NAMALWA (cell line): ENCODE data around the gene ABTB2.

Experiments
- DNase-seq: peaks from one replicate; pipeline ENCODE4 v3.0.0-alpha.2; 2015; ENCODE audit warnings: low spot score

The ABTB2 gene

DNA sequence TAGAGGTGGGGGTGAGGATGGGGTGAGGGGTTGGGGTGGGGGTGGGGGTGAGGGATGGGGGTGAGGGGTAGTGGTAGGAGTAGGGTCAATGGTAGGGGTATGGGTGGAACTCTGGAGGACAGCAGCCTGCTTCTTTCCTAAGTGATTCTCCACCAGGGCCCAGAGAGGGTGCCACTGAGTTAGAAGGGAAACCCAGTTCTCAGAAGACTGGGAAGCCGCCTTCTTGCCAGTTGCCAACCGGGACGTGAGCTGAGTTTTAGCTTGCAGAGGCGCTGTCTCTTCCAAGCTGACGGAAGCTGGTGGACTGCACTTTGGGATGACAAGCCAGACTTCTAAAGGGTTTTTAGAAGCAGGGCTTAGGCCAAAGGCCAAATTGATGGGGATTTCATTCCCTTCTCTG is 148.0 kb downstream of the ABTB2 start:
- no peak for DNase-seq

DNA sequence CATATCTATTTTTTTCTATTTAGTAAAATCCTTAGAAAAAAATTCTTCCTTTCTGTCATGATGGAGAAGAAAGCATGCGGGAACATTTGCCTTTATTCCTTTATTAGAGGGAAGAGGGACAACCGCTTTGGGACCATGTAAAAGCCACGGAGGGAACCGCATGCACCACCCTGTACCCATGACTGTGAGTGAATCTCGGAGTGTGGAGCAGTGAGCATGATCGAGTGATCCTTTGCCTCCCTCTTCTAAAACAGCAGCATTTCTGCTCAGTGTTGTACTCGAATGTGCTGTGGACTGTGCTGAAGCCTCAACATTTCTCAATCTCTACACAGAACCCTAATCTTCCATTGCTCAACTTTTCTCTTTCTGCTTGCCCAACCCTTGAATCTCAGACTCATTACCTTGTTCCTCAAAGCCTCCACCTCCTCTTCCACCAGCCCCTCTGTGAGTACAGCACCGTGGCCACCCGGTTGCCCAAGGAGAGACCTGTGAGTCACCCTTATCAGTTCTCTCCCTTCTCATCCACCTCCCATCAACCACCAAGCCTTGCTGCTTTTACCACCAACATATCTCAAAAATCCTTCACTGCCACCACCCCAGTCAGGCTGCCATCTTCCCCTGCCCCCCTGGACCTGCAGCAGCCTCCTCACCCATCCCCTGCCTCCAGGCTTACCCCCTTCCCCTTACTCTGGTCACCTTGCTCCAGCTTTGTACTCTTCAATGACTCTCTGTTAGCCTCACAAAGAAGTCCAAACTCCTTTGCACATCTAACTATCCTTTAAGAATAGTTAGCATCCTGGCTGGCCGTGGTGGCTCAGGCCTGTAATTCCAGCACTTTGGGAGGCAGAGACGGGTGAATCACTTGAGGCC is 149.3 kb downstream of the ABTB2 start:
- no peak for DNase-seq

DNA sequence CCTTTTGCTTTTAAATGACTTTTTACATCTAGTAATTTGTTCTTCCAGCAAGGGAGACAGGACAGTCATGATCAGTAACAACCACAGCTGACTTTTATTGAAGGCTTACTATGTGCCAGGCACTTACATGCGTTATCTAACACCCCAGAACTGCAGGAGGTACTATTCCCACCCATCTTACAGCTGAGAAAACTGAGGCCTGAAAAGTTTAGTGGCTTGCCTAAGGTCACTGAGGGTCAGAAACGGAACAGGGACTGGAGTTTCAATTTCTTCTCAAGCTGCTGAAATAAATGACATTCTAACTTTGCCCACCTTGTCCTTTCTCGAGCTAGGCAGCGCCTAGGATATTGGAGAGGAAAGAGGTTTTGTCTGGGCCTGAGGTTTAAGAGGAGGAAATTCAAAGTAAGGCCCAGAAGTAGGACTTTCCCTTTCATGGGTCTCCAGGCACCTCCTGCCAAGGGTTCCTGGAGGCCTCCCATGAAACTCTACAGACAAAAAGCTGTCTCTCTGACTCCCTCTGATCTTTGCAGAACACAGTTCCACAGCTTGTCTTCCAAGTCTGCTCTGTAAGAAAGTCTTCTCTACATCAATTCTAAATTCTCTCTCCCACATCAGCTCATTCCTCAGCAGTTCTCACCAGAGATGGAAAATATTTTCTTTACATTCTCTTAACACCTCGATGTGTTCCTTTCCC is 150.2 kb downstream of the ABTB2 start:
- no peak for DNase-seq

DNA sequence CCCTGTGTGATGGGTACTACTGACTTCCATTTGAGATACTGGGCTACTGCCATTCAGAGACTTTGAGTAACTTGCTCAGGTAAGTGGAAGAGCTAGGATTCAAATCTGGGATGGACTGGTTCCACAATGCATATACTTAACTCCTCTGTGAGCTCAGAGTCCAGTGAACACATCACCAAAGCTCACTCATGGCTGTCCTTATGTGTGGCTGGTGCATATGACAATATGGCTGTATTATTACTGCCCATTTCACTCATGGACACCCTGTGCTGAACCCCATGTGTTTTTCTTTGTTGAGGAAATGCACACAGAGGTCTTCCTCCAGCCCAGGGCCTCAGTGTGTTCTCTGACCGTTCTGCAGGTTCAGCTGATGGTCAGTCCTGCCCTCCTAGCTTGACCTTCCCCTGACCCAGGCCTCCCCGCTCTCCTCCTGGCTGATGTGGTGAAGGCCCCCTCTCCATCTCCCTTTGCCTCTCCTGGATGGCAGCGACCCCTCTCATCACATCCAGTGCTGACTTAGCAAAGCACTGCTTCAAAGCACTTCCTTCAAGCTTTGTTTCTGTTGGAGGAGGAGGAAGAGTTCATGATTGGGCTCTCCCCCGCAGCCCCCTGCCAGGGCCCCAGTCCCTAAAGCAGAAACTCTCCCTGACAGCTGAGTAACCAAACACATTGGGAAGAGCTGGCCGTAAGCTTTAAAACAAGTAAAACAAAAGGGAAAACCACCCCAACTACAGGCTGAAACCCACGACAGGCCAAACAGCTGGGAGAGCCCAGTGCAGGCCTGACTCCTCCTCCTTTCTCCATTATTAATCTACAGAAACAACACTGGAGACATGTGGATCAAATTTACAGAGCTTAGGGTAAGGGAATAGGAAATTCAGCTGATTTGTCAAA is 151.2 kb downstream of the ABTB2 start:
- no peak for DNase-seq

DNA sequence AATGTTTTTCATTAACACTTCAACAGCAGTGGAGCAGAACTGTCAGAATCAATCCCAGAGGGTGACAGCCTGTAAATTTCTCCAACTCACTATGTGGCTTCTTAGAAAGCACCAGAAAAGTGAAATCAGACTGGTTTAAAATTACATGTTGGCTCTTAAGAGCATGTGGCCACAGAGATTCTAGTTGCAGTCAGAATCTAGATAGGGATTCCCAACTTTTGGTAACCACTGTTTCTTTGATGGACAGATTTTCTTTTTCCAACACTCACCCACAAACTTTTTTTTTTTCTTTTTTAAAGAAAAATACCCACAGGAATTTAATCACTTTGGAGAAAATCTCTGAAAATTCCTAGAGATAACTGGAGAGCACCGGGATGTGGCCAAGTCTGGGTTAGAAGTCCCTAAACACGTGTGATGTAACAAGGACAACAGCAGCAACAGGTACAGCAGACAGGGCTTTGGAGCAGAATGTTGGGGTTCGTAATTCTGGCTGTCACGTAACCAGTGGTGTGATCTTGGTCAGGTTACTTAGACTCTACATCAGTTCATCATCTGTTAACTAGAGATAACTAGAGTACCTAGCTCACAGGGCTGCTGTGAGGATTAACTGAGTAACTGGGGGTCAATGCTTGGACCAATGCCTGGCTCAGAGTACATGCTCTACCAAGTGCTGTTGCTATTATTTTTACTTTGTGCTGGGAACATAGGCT is 152.3 kb downstream of the ABTB2 start:
- no peak for DNase-seq

DNA sequence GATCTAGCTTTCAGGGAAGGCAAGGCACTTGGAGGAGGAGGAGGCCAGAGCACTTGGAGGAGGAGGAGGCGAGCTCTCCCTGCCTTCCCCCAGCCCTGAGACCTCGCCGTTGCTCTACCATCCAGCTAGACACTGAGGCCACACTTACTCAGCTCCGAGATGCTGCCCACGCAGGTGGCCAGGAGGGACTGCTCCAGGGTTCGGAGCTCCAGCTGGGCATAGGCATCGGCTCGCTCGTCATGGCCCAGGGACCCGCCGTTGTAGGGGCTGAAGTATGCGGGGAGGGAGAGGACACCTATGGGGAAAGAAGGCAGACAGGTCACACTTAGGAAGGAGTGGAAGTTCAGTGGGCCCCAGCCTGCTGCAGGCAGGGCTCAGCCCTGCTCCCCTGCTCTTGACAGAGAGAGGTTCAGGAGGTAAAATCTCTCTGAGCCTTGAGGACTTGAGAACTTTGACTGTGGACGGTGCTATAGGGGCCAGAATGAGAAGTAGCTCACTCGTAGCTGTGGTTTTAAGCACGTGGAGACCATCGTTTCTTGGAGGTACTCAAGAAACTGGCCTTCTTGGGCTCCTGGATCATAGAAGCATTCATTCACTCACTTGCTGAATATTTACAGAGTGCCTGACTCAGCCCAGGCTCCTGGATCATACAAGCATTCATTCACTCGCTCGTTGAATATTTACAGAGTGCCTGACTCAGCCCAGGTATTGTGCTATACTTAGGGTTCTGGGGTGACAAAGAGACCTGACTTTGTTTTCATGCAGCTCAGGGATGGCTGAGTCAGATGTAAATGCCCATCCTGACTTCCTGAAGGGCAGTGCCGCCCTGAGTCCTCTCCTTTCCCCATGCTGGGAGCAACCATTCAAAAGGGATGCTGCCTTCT is 153.2 kb downstream of the ABTB2 start:
- no peak for DNase-seq

DNA sequence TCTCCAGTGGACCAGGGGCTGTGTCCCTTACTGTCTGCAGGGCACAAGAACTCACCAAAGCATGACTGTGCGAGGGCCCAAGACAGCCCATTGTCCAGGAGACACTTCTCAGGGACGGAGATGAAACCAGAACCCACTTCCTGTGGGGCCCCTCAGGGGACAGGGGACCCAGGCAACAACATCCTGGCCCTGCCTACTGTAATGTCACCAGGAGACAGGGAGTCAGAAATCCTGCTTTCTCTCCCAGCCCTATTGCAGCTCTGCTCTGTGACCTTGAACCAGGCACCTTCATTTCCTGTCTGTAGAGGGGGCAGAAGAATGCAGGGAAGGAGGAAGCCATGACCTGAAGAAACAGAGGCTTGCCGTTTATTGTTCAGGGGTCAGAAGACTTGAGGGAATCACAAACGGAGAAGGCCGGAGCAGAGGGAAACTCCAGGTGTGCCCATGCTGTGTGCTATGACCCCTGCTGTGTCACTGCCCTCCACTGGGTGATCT is 154.4 kb downstream of the ABTB2 start:
- DNase-seq: no peak

DNA sequence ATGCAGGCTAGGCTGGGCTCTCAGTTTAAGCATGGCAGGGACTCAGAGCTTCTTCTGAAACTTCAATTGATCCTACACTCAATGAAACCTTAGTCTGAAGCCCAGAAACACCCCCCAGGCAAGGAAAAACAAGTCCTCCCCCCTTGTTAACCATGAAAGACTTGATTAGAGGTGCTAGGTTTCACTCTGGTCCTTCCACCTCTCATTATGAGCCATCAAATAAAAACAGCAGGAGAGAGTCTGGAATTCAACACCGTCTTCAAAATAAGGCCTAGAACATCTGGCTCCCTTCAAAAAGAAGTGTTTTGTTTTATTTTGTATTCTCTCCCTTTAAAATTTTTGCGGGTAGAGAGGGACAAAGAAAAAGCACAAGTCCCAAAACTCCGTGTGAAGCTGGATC is 156.7 kb downstream of the ABTB2 start:
- DNase-seq: no peak

DNA sequence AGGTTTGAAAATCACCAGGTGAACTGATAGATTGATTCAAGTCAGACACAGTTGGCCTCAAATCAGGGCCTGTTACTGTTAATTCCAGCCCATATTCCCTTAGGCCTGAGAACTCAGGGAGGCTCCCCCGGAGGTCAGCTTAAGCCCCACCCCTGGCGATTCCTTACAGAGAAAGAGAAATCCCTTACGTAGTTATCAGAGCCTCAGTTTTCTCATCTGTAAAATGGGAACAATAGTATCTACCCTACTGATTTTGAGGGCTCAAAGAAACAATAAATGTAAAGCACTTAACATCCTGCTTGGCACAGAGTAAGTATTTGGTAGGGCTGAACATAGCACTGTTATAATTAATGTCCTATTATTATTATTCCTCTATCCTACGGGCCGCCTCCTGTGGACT is 158.3 kb downstream of the ABTB2 start:
- DNase-seq: no peak

DNA sequence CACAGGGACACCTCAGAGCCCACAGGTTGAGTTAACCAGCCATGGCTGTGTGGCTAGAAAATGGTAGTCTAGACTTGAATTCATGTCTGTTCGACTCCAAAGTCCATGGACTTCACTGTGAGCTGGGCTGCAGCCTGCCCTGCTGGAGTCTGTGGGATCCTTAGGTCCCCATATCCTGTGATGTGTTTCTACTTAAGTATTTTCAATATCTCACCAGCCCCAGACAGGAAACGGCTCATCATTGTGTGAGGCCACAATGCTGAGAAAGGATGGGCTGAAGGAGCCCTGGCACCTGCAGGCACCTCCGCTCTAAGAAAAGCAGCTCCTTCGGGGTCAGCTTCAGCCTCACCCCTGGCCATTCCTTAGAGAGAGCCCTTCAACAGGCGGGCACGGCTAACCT is 159.3 kb downstream of the ABTB2 start:
- DNase-seq: no peak

DNA sequence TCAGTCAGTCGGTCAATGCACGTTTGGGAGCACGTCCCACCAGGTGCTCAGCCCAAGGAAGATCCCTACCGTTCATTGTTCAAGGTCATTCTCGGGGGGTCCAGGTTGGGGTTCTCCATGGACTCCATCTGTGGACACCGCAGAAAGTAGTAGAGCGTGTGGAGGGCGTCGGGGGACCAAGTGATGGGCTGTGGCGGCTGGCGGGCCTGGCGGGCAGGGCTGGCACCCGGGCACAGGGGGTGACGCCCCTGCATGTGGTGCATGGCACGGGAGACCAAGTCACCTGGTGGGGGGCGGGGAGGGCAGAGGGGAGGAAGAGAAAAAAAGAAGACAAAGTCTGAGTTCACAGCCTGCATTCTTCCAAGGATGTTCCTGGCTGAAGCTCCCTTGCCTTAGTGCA is 160.6 kb downstream of the ABTB2 start:
- no peak for DNase-seq

DNA sequence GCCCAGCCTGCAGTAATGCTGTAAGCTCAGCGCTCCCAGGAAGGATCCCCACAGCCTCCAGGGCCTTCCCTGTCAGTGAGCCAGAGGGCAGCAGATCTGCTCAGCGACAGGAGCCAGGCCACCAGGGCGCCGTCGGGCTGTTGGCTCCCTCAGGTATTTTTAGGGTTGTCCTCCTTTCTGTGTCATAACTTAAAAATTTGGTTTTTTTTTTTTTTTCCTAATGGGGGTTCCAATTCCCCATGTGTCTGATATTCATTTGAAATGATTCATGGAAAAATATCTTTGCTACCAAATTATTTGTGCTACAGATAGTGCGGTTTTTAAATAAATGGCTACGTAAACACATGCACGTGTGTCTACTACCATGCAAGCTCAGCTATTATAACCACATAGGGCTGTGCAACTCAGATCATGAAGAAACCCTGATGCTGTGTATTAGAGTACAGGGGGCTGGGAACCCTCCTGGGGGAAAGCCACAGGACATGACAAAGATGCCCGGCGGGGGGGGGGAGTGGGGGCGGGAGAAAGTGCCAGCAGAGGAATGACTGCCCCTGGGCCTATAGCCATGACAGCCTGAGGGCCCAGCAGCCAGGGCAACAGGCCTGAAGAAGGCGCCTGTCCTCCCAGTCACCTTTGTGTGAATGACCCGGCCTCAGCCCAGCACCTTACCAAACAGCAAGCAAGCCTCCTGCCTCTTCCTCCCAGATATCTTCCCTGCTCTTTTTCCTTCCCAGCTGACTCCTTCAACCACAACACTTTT is 163.1 kb downstream of the ABTB2 start:
- no peak for DNase-seq

DNA sequence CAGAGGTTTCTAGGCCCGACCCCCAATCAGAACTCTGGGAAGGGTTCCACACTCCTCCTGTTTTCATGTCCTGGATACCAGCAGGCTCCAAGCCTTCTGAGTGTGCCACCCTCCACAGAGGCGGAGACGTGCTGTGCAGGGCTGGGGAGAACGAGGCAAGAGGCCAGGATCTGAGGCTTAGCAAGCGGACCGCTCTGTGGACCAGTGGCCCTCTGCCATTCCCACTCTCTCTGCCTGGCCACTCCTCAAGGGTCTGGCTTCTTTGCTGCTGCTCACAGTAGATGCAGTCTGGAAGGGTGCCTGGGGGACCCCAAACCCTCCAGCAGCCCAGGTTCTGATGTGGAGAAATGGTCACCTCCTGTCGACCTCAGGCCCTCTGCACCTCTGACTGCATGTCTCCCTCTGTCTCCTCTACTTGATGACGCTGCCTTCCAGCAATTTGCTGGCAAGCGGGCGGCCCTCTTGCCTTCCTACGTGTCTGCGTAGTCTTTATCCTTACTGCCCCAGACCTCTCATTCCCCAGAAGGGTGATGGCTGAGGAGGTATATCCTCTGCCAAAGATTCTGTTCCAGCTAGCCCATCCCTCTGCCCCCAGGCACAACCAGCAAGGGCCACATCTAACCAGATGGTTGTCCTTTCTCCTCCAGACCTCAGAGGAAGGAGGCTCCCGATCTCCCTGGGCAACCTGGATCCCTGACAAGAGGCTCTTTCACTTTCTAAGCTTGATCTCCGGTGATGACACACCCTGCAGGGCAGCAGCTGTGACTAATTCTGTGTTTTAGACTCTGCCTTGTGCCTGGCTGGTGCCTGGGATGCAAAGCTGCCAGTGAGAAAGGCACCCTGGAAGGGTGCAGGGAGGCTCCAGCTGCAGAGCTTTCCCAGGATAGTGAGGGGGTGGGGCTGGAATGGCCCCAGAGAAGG is 165.1 kb downstream of the ABTB2 start:
- DNase-seq: no peak

DNA sequence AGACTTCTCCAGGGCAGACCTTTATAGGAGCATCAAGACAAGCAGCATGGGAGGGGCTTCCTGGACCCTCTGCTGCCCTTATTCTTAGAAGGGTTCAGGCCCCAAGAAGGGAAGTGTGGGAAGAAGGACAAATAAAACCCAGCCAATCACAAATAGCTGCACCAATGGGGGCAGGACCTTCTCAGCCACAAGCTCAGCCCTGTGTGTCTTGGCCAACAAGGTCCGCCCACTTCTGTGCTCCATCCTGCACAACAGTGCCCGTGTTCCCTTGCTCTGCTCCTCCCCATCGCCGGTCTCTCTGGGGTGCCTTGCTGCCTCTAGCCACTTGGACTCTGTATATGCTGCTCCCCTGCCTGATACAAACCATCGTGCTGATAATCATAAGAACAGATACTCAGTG is 166.2 kb downstream of the ABTB2 start:
- DNase-seq: no peak

DNA sequence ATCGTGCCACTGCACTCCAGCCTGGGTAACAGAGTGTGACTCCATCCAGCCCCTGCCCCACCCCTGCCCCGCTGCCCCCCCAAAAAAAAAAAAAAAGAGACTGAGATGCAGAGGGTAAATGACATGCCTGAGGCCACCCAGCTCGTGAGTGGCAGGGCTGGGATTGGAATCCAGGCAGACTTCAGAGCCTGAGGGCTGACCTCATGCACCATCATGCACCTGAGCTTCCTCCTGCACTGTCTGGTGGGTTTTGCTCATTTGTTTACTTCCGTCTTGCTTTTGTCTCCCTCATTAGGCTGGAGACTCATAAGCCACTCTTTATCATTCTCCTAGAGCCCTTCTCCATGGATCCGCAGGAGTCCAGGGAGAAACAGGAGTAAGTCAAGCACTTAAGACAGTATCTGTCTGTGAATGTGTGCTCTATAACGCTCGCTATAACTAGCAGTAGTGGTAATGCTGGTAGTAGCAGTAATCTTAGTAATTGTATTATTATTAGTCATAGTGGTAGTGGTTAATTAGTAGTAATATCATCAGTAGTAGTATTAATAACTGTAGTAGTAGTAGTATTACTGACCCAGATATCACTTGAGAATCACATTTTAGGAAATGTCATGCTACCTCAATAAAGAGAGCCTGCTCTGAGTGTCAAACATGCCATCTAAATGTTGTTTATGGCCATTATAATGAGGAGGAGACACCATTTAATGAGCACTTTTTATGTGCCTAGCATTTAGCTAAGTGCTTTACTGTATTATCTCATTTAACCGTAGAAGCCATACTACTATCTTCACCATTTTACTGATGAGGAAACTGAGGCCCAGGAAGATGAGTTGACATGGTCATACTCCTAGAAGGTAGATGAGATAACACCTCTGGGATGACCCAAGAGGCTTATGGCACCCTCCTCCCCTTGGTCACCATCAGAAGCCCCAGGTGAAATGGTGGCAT is 167.3 kb downstream of the ABTB2 start:
- DNase-seq: no peak

DNA sequence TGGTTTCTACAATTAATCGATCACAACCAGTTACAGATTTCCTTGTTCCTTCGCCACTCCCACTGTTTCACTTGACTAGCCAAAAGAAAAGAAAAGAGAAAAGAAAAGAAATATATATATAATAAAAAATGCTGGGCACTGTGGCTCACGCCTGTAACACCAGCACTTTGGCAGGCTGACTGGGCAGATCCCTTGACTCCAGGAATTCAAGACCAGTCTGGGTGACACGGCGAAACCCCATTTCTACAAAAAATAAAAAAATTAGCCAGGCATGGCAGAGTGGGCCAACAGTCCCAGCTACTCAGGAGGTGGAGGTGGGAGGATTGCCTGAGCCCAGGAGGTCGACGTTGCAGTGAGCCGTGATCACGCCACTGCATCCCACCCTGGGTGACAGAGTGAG is 168.6 kb downstream of the ABTB2 start:
- no peak for DNase-seq

DNA sequence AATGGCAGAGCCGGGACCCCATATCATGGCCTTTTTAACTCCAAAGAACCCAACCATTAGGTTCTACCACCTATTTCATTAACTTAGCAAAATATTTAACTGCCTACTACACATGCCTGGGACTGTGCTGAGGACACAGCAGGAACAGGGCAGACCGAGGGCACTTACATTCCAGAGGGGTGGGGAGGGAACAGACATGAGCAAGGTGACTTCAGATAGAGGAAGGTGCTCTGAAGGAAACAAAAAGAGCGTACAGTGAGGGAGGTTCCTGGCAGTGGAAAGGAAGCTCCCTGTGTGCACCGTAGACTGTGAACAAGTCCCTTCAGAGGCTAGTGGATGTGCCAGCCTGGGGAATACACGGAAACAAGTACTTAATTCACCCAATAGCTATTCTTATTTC is 169.6 kb downstream of the ABTB2 start:
- DNase-seq: no peak
